Activated B cell treated with CpG ODN at 0.5 μM for 24 hours (primary cell): ENCODE results near the gene PCSK2. TPM values are rescaled to one million over a fixed set of nuclear protein-coding genes. Genes with fewer than 3 reads are reported as not detected.

ENCODE experiments used
- ATAC-seq: fragments of 200-7000 bp; cut with Tn5 transposase; one replicate; pipeline ENCODE4 v1.10.0; 2021; ENCODE audit warnings: low read depth, mild to moderate bottlenecking, moderate library complexity
- CTCF ChIA-PET: fragments of 350-600 bp; sonication (Branson Sonifier 250); formaldehyde crosslinking; loops from one replicate; lab custom pipeline; 2021; ENCODE audit warnings: antibody characterized with exemption; lab: Charles Lee
- POLR2A ChIA-PET: fragments of 350-600 bp; sonication (Branson Sonifier 250); formaldehyde crosslinking; loops from one replicate; lab custom pipeline; 2021; ENCODE audit warnings: antibody characterized with exemption; lab: Charles Lee
- DNase-seq: peaks from one replicate; pipeline ENCODE4 v3.0.0; 2022
- H3K27ac Mint-ChIP-seq: one replicate; pipeline ENCODE4 v1.8.0; 2020; ENCODE audit warnings: mixed read lengths
- H3K27me3 Mint-ChIP-seq: one replicate; pipeline ENCODE4 v1.8.0; 2021; ENCODE audit warnings: mixed read lengths
- H3K36me3 Mint-ChIP-seq: one replicate; pipeline ENCODE4 v1.8.0; 2021; ENCODE audit warnings: low read depth, mixed read lengths
- H3K4me1 Mint-ChIP-seq: one replicate; pipeline ENCODE4 v1.8.0; 2021; ENCODE audit warnings: mixed read lengths
- H3K4me3 Mint-ChIP-seq: one replicate; pipeline ENCODE4 v1.8.0; 2020; ENCODE audit warnings: mild to moderate bottlenecking, mixed read lengths
- H3K9me3 Mint-ChIP-seq: one replicate; pipeline ENCODE4 v1.8.0; 2020; ENCODE audit warnings: mixed read lengths
- intact Hi-C: fragments of 100-400 bp; cut with micrococcal nuclease; formaldehyde crosslinking; loops from one replicate; pipeline ENCODE4 v1.15.1; 2024
- total RNA-seq: library from RNA; stranded (reverse); gene quantifications from 2 replicates; pipeline ENCODE4 v1.2.3, GENCODE V29; 2022
- TF ChIP-seq, protein P1 (sequence below): fragments of 200-600 bp; IDR thresholded peaks from one replicate; pipeline ENCODE4 v1.8.0; 2022; ENCODE audit warnings: antibody characterized with exemption, mild to moderate bottlenecking

PCSK2 gene
- total RNA-seq, 1 donor from 2014 or later = not detected

DNA sequence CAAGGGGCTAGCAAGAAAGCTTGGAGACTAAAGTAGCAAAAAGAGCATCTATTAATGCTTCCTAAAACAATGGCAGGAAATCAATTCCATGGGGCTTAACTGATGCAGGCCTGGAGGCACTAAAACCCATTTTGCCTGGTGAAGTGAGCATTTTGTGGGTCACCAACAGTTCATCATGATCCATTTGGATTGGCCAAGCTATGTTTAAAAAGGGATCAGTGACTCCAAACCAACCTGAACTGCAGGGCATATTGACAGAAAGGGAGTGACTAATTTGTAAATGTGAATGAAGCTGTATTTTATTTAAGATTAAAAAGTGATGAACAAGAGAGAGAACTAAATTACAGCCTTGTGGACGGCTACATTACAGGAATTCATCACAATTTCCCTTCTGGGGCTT, 132.0 kb downstream of the PCSK2 start:
- no peaks in the 10 kb centered on the region for H3K36me3 Mint-ChIP-seq
- no peaks in the 10 kb centered on the region for H3K9me3 Mint-ChIP-seq
- TF ChIP-seq, protein P1, sequence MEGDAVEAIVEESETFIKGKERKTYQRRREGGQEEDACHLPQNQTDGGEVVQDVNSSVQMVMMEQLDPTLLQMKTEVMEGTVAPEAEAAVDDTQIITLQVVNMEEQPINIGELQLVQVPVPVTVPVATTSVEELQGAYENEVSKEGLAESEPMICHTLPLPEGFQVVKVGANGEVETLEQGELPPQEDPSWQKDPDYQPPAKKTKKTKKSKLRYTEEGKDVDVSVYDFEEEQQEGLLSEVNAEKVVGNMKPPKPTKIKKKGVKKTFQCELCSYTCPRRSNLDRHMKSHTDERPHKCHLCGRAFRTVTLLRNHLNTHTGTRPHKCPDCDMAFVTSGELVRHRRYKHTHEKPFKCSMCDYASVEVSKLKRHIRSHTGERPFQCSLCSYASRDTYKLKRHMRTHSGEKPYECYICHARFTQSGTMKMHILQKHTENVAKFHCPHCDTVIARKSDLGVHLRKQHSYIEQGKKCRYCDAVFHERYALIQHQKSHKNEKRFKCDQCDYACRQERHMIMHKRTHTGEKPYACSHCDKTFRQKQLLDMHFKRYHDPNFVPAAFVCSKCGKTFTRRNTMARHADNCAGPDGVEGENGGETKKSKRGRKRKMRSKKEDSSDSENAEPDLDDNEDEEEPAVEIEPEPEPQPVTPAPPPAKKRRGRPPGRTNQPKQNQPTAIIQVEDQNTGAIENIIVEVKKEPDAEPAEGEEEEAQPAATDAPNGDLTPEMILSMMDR = no peak
- intact Hi-C loops = no loop called here
- no peak overlapping the region for H3K27ac Mint-ChIP-seq
- H3K4me1 Mint-ChIP-seq = no peaks in the 10 kb centered on the region
- DNase-seq (no peak), ATAC-seq (no peak)
- no peak overlapping the region for H3K4me3 Mint-ChIP-seq
- H3K27me3 Mint-ChIP-seq = no peaks in the 10 kb centered on the region
- POLR2A ChIA-PET = no interaction called here
- CTCF ChIA-PET = no interaction called here

DNA sequence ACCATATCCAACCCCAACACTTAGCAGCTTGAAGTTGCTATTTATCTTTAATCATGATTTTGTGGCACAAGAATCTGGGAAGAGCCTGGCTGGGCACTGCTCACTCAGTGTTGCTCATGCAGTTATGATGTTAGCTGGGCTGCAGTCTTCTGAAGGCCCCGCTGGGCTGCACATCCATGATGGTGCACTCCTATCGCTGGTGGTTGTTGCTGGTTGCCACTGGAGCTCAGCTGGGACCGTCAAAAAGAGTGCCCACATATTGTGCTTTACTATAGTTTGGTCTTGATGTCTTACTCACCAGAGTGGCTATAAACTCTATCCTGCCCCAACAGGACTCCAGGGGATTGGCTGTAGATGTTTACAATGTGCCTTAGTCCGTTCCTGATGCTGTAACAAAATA, 137.8 kb downstream of the PCSK2 start:
- TF ChIP-seq, protein P1 = no peak
- Mint-ChIP-seq H3K27ac (no peak overlapping the region), H3K4me3 (no peak overlapping the region), H3K4me1 (no peaks in the 10 kb centered on the region), H3K9me3 (no peaks in the 10 kb centered on the region), H3K36me3 (no peaks in the 10 kb centered on the region), H3K27me3 (no peaks in the 10 kb centered on the region)
- DNase-seq (no peak), ATAC-seq (no peak)
- ChIA-PET CTCF (no interaction called here), POLR2A (no interaction called here)
- intact Hi-C loops = no loop called here

DNA sequence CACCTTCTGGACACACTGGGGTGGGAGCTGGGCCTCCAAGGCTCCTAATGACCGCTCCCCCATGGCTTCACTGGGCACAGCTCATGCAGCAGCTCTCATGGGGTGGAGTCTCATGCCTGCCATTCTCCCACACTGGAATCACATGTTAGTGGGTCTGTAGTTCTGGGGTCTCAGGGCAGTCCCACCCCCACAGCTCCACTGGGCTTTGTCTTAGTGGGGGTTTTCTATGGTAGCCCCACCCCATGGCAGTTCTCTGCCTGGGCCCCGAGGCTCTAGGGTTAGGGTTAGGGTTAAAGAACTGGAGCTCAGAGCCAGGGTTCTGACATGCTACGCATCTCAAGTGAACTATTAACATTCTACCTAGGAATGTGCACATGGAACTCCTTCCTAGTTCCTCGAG, 139.0 kb downstream of the PCSK2 start:
- no peak for ATAC-seq
- intact Hi-C loops = no loop called here
- CTCF ChIA-PET = no interaction called here
- POLR2A ChIA-PET = no interaction called here
- no peak overlapping the region for H3K27ac Mint-ChIP-seq
- TF ChIP-seq, protein P1 = no peak
- H3K36me3 Mint-ChIP-seq = no peaks in the 10 kb centered on the region
- peaks cover 2% of the 10 kb centered on the region for H3K27me3 Mint-ChIP-seq
- H3K4me1 Mint-ChIP-seq = no peaks in the 10 kb centered on the region
- DNase-seq = no peak
- no peak overlapping the region for H3K4me3 Mint-ChIP-seq
- H3K9me3 Mint-ChIP-seq = no peaks in the 10 kb centered on the region

DNA sequence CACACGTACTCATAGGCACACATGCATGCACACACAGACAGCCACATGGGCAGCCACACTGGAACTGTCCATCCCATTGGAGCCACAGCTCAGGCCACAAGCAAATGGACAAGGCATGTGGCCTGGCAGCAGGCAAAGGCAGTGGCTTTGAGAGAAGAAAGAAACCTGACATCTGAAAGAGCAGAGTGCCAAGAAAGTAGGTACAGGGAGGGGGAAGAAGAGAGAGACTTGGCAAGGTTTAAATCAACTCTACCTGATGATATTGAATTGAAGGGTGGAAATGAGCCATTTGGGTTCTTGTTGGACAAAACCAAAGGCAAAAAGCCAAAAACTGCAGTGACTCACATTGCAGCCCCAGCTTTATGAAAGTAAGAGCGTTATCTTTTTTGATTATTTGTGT, 142.7 kb downstream of the PCSK2 start:
- Mint-ChIP-seq H3K27me3 (peaks cover 2% of the 10 kb centered on the region), H3K4me1 (no peaks in the 10 kb centered on the region), H3K9me3 (no peaks in the 10 kb centered on the region), H3K36me3 (no peaks in the 10 kb centered on the region), H3K4me3 (no peak overlapping the region), H3K27ac (no peak overlapping the region)
- DNase-seq (no peak), ATAC-seq (no peak)
- POLR2A ChIA-PET = no interaction called here
- intact Hi-C loops = no loop called here
- TF ChIP-seq, protein P1 = no peak
- CTCF ChIA-PET = no interaction called here

DNA sequence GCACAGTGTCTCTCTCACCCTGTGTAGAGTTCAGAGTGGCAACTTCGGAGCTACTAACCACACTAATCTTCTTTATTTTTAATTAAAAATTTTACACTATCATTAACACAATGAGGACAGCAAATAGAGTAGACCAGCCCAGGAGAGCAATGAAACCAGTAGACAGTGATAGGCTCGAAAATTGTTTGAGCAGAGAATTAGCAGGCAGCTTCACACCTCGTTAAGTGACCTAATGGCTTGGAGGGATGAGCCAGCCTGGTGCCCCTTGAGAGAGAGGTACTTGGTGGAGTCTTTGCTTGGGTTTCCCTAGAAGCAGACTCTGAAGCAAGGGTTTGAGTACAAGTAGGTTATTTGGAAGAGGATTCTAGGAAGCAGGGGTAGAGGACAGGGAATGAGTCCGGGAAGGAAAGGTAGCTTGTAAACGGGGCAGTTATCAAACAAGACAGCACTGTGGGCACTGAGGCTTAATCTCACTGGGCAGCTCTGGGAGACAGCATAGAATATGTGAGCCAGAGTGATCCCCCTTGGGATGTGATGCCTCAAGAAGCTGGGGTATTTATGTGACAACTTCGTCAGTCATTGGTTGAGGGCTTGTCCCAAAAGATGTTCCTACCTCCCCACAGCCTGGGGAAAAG, 146.1 kb downstream of the PCSK2 start:
- Mint-ChIP-seq H3K4me1 (no peaks in the 10 kb centered on the region), H3K36me3 (no peaks in the 10 kb centered on the region), H3K9me3 (no peaks in the 10 kb centered on the region), H3K27me3 (peaks cover 2% of the 10 kb centered on the region), H3K4me3 (no peak overlapping the region), H3K27ac (no peak overlapping the region)
- intact Hi-C loops = no loop called here
- ChIA-PET CTCF (no interaction called here), POLR2A (no interaction called here)
- TF ChIP-seq, protein P1 = no peak
- ATAC-seq (no peak), DNase-seq (no peak)
